SU-DHL-6 (cell line): ENCODE results near the gene RASA3.
"Not testable (repeated sequence)": the region's sequence is repeated elsewhere in the genome, so short reads cannot be mapped to it uniquely, and the experiment has no call there.

ENCODE experiments used
- CTCF ChIP-seq: fragments of 200-600 bp; sonication (generic); IDR thresholded peaks from one replicate; pipeline ENCODE4 v1.5.1; 2017; ENCODE audit warnings: antibody characterized with exemption, mild to moderate bottlenecking, low read length, moderate library complexity; ENCODE audit not compliant: insufficient read depth, poor library complexity, severe bottlenecking
- EZH2phosphoT487 ChIP-seq: fragments of 200-600 bp; sonication (generic), shearing (Covaris generic); conservative IDR thresholded peaks from 2 replicates; pipeline ENCODE4 v1.6.1; 2018; ENCODE audit warnings: mild to moderate bottlenecking, antibody characterized with exemption, low read length, moderate library complexity, mixed read lengths

GRCh38 chr13:114158869-114159666, 26.6 kb upstream of the RASA3 start:
- TF ChIP-seq CTCF, EZH2phosphoT487: not testable (repeated sequence)
